ENCODE data around the gene OLA1. TPM values are rescaled to one million over a fixed set of nuclear protein-coding genes. Genes with fewer than 3 reads are reported as not detected.

The OLA1 gene
- total and polyA plus RNA-seq, 2 experiments from 2014 or later, result 94.0 to 150 TPM

DNA sequence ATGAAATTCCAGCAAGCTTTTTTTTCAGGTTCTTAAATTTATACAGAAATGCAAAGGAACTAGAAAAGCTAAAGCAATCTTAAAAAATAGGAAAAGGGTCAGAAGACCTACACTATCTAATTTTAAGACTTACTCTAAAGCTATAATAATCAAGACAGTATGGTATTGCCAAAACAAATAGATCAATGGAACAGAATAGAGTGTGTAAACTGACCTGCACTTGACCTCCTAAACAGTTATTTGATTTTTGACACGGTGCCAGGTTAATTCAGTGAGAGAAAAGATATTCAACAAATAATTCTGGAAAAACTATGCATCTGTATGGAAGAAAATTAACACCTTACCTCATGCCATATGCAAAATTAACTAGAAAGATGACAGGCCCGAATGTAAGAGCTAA lies 73.6 kb downstream of the OLA1 start:
- H3K27ac ChIP-seq, result no peak overlapping the region
- TF ChIP-seq, protein P1, sequence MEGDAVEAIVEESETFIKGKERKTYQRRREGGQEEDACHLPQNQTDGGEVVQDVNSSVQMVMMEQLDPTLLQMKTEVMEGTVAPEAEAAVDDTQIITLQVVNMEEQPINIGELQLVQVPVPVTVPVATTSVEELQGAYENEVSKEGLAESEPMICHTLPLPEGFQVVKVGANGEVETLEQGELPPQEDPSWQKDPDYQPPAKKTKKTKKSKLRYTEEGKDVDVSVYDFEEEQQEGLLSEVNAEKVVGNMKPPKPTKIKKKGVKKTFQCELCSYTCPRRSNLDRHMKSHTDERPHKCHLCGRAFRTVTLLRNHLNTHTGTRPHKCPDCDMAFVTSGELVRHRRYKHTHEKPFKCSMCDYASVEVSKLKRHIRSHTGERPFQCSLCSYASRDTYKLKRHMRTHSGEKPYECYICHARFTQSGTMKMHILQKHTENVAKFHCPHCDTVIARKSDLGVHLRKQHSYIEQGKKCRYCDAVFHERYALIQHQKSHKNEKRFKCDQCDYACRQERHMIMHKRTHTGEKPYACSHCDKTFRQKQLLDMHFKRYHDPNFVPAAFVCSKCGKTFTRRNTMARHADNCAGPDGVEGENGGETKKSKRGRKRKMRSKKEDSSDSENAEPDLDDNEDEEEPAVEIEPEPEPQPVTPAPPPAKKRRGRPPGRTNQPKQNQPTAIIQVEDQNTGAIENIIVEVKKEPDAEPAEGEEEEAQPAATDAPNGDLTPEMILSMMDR (IDR thresholded peaks at IDR 0.05; ENCODE audit: low read depth, low read length), result no peak
- DNase-seq (ENCODE audit: low read depth in 1 of 2, low spot score in 1 of 2), result no peak
- no peaks in the 10 kb centered on the region for H3K36me3 ChIP-seq
- H3K27me3 ChIP-seq, result no peaks in the 10 kb centered on the region
- peaks cover 9% of the 10 kb centered on the region for H3K4me1 ChIP-seq (ENCODE audit: low read depth)
- no peak overlapping the region for H3K4me3 ChIP-seq
- no peaks in the 10 kb centered on the region for H3K9me3 ChIP-seq (ENCODE audit: low read depth)

DNA sequence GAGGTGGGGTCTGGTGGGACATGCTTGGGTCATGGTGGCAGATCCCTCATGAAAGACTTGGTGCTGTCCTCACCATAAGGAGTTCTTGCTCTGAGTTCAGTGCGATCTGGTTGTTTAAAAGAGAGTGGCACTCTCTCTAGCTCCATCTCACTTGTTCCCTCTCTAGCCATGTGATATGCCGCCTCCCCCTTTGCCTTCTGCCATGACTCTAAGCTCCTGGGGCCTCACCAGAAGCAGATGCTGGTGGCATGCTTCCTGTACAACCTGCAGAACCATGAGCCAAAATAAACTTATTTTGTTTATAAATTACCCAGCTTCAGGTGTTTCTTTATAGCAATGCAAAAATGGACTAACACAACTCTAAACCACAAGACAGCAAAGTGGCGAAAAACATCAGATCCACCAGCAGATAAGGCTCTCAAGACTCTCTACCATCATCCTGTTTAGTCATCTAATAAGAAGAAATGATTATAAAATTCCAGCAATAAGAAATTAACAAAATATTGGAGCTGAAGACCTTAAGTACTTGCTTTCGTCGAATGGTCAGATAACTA lies 75.5 kb downstream of the OLA1 start:
- H3K9me3 ChIP-seq (ENCODE audit: low read depth), result no peaks in the 10 kb centered on the region
- H3K4me3 ChIP-seq, result no peak overlapping the region
- H3K27me3 ChIP-seq, result no peaks in the 10 kb centered on the region
- no peaks in the 10 kb centered on the region for H3K36me3 ChIP-seq
- peaks cover 7% of the 10 kb centered on the region for H3K4me1 ChIP-seq (ENCODE audit: low read depth)
- H3K27ac ChIP-seq, result no peak overlapping the region
- TF ChIP-seq, protein P1 (IDR thresholded peaks at IDR 0.05; ENCODE audit: low read depth, low read length), result no peak
- no peak for DNase-seq (ENCODE audit: low read depth in 1 of 2, low spot score in 1 of 2)

DNA sequence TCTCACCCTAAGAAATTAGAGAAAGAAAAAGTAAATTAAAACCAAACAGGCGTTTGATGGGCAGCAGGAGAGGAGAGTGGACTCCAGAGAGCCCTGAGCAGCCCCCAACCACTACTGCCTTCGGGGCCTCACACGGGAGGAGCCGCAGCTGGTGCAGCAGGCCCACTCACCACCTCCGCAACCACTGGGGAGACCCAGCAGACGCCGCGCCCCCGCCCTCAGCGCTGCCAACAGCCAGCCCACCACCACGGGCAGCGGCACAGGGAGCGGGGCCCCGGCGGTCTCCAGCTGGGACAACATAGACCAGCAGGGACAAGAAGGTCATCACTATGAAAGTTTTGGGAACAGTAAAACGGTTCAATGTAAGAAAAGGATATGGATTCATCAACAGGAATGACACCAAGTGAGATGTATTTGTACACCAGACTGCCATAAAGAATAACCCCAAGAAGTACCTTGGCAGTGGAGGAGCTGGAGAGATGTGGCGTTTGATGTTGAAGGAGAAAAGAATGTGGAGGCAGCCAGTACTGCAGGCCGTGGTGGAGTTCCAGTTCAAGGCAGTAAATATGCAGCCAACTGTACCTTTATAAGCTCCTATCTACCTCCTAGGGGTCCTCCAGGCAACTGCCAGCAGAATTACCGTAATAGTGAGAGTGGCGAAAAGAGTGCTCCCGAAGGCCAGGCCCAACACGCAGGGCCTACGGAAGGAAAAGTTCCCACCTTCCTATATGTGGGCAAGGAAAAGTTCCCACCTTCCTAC lies 76.5 kb downstream of the OLA1 start:
- Histone ChIP-seq H3K27ac (no peak overlapping the region), H3K36me3 (no peaks in the 10 kb centered on the region), H3K27me3 (no peaks in the 10 kb centered on the region), H3K4me3 (no peak overlapping the region), H3K9me3 (ENCODE audit: low read depth) (no peaks in the 10 kb centered on the region), H3K4me1 (ENCODE audit: low read depth) (peaks cover under 1% of the 10 kb centered on the region)
- no peak for DNase-seq (ENCODE audit: low read depth in 1 of 2, low spot score in 1 of 2)
- TF ChIP-seq, protein P1 (IDR thresholded peaks at IDR 0.05; ENCODE audit: low read depth, low read length), result no peak

DNA sequence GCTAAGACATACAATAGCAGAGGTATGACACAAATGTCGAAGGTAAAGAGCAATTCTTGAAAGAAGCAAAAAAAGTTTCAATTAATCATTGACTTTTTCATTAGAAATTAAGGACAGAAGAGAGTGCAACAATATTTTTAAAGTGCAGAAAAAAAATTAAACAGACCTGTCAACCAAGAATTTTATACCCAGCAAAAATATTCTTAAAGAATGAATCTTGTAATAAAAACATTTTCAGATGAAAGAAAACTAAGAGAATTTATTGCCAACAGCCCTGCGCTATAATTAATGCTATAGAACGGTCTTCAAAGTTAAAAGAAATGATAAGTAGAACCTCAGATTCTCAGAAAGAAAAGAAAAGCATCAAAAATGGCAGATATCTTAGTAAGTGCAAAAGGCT lies 79.0 kb downstream of the OLA1 start:
- no peak for DNase-seq (ENCODE audit: low read depth in 1 of 2, low spot score in 1 of 2)
- H3K27ac ChIP-seq, result no peak overlapping the region
- no peaks in the 10 kb centered on the region for H3K4me1 ChIP-seq (ENCODE audit: low read depth)
- TF ChIP-seq, protein P1 (IDR thresholded peaks at IDR 0.05; ENCODE audit: low read depth, low read length), result no peak
- H3K36me3 ChIP-seq, result no peaks in the 10 kb centered on the region
- no peaks in the 10 kb centered on the region for H3K9me3 ChIP-seq (ENCODE audit: low read depth)
- H3K4me3 ChIP-seq, result no peak overlapping the region
- H3K27me3 ChIP-seq, result no peaks in the 10 kb centered on the region

DNA sequence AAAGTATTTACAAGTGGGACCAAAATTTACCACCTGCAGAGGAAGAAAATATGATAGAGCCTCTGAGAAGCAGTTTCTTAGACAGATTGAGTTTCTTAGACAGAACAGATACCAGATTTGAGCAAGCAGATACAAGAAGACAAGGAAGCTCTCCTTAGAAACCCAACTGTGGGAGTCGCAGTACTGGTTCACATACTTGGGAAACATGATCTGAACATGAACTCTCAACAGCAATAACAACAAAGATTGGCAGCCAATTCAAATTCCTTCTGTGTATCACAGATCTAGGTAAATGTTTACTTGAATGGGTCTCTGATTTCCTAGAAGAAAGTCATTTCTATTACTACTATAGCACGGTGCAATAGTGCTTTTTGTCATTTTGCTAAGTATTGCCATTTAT lies 82.1 kb downstream of the OLA1 start:
- no peaks in the 10 kb centered on the region for H3K4me1 ChIP-seq (ENCODE audit: low read depth)
- TF ChIP-seq, protein P1 (IDR thresholded peaks at IDR 0.05; ENCODE audit: low read depth, low read length), result no peak
- H3K27ac ChIP-seq, result no peak overlapping the region
- DNase-seq (ENCODE audit: low read depth in 1 of 2, low spot score in 1 of 2), result no peak
- H3K27me3 ChIP-seq, result no peaks in the 10 kb centered on the region
- H3K9me3 ChIP-seq (ENCODE audit: low read depth), result no peaks in the 10 kb centered on the region
- no peaks in the 10 kb centered on the region for H3K36me3 ChIP-seq
- H3K4me3 ChIP-seq, result no peak overlapping the region

Measured in cardiac muscle cell (in vitro differentiated cells and primary cell).